PC-3 (cell line): Measurements from ENCODE around the gene MPHOSPH8. TPM values are rescaled to one million over a fixed set of nuclear protein-coding genes. Genes with fewer than 3 reads are reported as not detected.

ENCODE experiments used
- ATAC-seq: fragments of 200-7000 bp; cut with Tn5 transposase; 2 replicates; pipeline ENCODE4 v1.9.1; 2020; ENCODE audit warnings: mild to moderate bottlenecking, moderate library complexity
- BruUV-seq: library from RNA; stranded (reverse); fragments of 400-500 nt; replicated peaks from 2 replicates; lab custom pipeline; 2021; lab: Mats Ljungman, UMichigan
- CTCF ChIA-PET: fragments of 300-600 bp; sonication (Branson Sonifier 250); formaldehyde crosslinking; loops from one replicate; lab custom pipeline; 2022; ENCODE audit warnings: antibody characterized with exemption; lab: Charles Lee
- POLR2A ChIA-PET: fragments of 300-600 bp; sonication (Branson Sonifier 250); formaldehyde crosslinking; loops from one replicate; lab custom pipeline; 2022; ENCODE audit warnings: antibody characterized with exemption; ENCODE audit not compliant: unreplicated experiment; lab: Charles Lee
- DNase-seq: peaks from one replicate; pipeline ENCODE4 v3.0.0-alpha.2; 2015
- H2AFZ ChIP-seq: fragments of 300-600 bp; sonication (generic); 2 replicates; pipeline ENCODE4 v1.6.0; 2016; ENCODE audit warnings: antibody characterized with exemption, low read length
- H3F3A ChIP-seq: fragments of 300-600 bp; sonication (generic); one replicate; pipeline ENCODE4 v1.6.0; 2017; ENCODE audit warnings: antibody characterized with exemption, low read length, control low read depth, mild to moderate bottlenecking; ENCODE audit not compliant: unreplicated experiment
- H3K27ac ChIP-seq: fragments of 300-600 bp; sonication (generic); 2 replicates; pipeline ENCODE4 v1.5.1; 2016; ENCODE audit warnings: mild to moderate bottlenecking, low read length
- H3K27me3 ChIP-seq: fragments of 300-600 bp; sonication (generic); 2 replicates; pipeline ENCODE4 v1.6.1; 2016; ENCODE audit warnings: low read length, mixed read lengths
- H3K36me3 ChIP-seq: fragments of 300-600 bp; sonication (generic); 2 replicates; pipeline ENCODE4 v1.6.1; 2016; ENCODE audit warnings: low read depth, mixed run types, low read length, mixed read lengths
- H3K4me1 ChIP-seq: fragments of 300-600 bp; sonication (generic); 2 replicates; pipeline ENCODE4 v1.5.1; 2016; ENCODE audit warnings: low read length; ENCODE audit not compliant: insufficient read depth
- H3K4me2 ChIP-seq: fragments of 300-600 bp; sonication (generic); 2 replicates; pipeline ENCODE4 v1.6.0; 2016; ENCODE audit warnings: low read length
- H3K4me3 ChIP-seq: fragments of 300-600 bp; sonication (generic); 2 replicates; pipeline ENCODE4 v1.5.1; 2016; ENCODE audit warnings: mild to moderate bottlenecking, low read length, mixed read lengths
- H3K79me2 ChIP-seq: fragments of 300-600 bp; sonication (generic); 2 replicates; pipeline ENCODE4 v1.6.1; 2017; ENCODE audit warnings: low read length, mixed read lengths
- H3K9ac ChIP-seq: fragments of 300-600 bp; sonication (generic); 2 replicates; pipeline ENCODE4 v1.6.0; 2016; ENCODE audit warnings: mild to moderate bottlenecking, low read length
- H3K9me2 ChIP-seq: fragments of 300-600 bp; sonication (generic); replicated peaks from 2 replicates; pipeline ENCODE4 v1.6.1; 2016; ENCODE audit warnings: mixed run types, low read length, mixed read lengths
- H3K9me3 ChIP-seq: fragments of 300-600 bp; sonication (generic); 2 replicates; pipeline ENCODE4 v1.6.1; 2016; ENCODE audit warnings: low read length, mixed read lengths
- H4K20me1 ChIP-seq: fragments of 300-600 bp; sonication (generic); 2 replicates; pipeline ENCODE4 v1.6.1; 2016; ENCODE audit warnings: low read length, mixed read lengths
- EZH2 ChIP-seq: fragments of 300-600 bp; sonication (generic); IDR thresholded peaks from one replicate; pipeline ENCODE4 v1.6.1; 2017; ENCODE audit warnings: antibody characterized with exemption, mild to moderate bottlenecking, low read length; ENCODE audit not compliant: unreplicated experiment
- EZH2phosphoT487 ChIP-seq: fragments of 300-600 bp; sonication (generic); IDR thresholded peaks from 2 replicates; pipeline ENCODE4 v1.6.1; 2018; ENCODE audit warnings: mild to moderate bottlenecking, antibody characterized with exemption, low read length, borderline replicate concordance
- intact Hi-C: fragments of 100-400 bp; cut with micrococcal nuclease; formaldehyde crosslinking; loops from 2 replicates; pipeline ENCODE4 v1.9.0; 2023
- total RNA-seq: library from RNA; depleted of rRNA; stranded (reverse); fragments of >200 nt; gene quantifications from 2 replicates; pipeline ENCODE4 v1.2.3, GENCODE V29; 2014
- TF ChIP-seq, protein P1 (sequence below): fragments of 300-600 bp; sonication (generic); conservative IDR thresholded peaks from 2 replicates; pipeline ENCODE4 v1.5.1; 2017; ENCODE audit warnings: antibody characterized with exemption, low read depth, mild to moderate bottlenecking, low read length

The MPHOSPH8 gene
- total RNA-seq, 1 experiment from 2014 or later, result 13.3 TPM

DNA sequence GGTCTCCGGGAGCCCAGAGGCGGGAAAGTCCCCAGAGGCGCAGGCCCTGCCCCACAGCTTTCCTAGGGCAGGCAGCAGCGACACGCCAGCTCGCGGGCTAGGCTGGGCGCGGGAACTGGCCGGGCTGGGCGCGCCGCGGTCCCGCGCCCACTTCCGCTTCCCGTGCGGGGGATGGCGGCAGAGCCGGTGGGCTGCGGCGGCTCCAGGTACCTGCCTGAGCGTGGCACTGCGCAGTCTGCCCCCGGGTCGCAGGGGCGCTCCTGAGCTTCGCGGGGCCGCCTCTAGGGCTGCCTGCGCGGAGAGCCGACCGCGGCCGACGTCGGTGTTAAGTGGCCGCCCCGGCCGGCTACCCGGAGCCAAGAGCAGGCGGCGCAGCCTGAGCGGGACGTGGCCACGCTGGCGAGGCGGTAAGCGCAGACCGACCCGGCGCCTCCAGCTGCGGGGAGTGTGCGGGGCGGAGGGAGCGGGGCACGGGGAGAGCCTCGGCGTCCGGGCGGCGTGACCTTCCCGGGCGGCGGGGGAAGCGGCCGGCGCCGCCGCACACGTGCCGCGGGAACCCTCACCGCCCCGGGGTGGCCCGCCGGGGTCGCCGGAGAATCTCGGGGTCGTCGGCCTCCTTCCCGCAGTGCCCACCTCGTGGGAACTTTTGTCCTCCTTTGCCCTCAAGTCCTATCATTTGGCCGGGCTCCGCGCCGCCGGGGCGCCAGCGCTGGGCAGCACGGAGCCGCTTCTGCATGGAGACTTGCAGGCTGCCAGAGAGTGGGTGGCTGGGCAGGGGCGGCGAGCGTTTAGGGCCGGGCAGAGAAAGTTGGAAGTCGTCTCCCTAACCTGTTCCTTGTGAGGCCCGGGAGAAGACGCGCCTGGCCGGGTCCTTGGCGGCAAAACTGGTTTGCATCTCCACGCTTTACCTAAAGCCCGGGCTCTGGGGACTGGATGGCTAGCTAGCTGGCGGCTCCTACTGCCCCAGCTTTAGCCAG, 31.4 kb upstream of the MPHOSPH8 start:
- peak; percentile 72 for DNase-seq
- intact Hi-C loops, result no loop called here
- no TSS peak for BruUV-seq
- H3K4me1 ChIP-seq, result peaks cover 47% of the 10 kb centered on the region
- no peaks in the 10 kb centered on the region for H4K20me1 ChIP-seq
- no peaks in the 10 kb centered on the region for H3K9me2 ChIP-seq
- peak overlapping the region; percentile 93 for H2AFZ ChIP-seq
- ATAC-seq, result peak; percentile 72
- peak overlapping the region; percentile 80 for H3K4me3 ChIP-seq
- H3K9me3 ChIP-seq, result no peaks in the 10 kb centered on the region
- TF ChIP-seq, protein P1, sequence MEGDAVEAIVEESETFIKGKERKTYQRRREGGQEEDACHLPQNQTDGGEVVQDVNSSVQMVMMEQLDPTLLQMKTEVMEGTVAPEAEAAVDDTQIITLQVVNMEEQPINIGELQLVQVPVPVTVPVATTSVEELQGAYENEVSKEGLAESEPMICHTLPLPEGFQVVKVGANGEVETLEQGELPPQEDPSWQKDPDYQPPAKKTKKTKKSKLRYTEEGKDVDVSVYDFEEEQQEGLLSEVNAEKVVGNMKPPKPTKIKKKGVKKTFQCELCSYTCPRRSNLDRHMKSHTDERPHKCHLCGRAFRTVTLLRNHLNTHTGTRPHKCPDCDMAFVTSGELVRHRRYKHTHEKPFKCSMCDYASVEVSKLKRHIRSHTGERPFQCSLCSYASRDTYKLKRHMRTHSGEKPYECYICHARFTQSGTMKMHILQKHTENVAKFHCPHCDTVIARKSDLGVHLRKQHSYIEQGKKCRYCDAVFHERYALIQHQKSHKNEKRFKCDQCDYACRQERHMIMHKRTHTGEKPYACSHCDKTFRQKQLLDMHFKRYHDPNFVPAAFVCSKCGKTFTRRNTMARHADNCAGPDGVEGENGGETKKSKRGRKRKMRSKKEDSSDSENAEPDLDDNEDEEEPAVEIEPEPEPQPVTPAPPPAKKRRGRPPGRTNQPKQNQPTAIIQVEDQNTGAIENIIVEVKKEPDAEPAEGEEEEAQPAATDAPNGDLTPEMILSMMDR, result peak; percentile 38; the same call in 1 of the 2 replicates
- TF ChIP-seq EZH2 (no peak), EZH2phosphoT487 (no peak)
- H3K9ac ChIP-seq, result peak overlapping the region; percentile 87
- H3K27ac ChIP-seq, result peak overlapping the region; percentile 56
- ChIA-PET POLR2A (interaction anchor here (0.6 kb wide), 1 partner anchor 308 kb away, joined by 3 read pairs; no protein-coding TSS in a partner anchor), CTCF (no interaction called here)
- H3K36me3 ChIP-seq, result 0 out of 2 replicates have a peak, but pooled peaks cover 2% of the 10 kb centered on the region
- peaks cover 56% of the 10 kb centered on the region for H3K79me2 ChIP-seq
- peak overlapping the region; percentile 92 for H3K4me2 ChIP-seq
- H3F3A ChIP-seq, result no peaks in the 10 kb centered on the region
- H3K27me3 ChIP-seq, result no peaks in the 10 kb centered on the region

DNA sequence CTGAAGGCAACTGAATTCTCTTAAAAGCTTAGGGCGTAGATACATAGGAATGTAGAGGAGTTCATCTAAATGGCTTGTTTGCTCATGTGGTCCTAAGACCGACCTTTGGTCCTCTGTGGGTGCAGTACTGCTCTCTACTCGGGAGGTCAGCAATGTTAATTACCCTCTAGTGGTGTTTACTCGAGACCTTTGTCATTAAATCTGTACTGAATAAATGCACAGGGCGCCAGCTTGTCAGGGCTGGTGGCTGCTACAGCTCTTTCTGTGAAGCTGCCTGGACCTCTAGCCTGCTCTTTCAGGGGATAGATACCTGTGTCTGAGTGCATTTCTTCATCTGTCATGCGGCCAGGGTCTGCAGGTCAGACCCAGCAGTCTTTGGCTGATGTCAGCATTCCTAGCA, 29.2 kb upstream of the MPHOSPH8 start:
- TF ChIP-seq EZH2 (no peak), EZH2phosphoT487 (no peak)
- Histone ChIP-seq H3K9me2 (no peaks in the 10 kb centered on the region), H3F3A (no peaks in the 10 kb centered on the region), H3K27me3 (no peaks in the 10 kb centered on the region), H2AFZ (no peak overlapping the region), H3K36me3 (peaks cover 8% of the 10 kb centered on the region; the same call in 1 of the 2 replicates), H3K27ac (0 out of 2 replicates have a peak overlapping the region, but pooled peaks have one; percentile 39), H3K9ac (no peak overlapping the region), H3K79me2 (peaks cover 79% of the 10 kb centered on the region), H3K4me2 (peak overlapping the region; percentile 16; the same call in 1 of the 2 replicates), H3K4me3 (no peak overlapping the region), H4K20me1 (no peaks in the 10 kb centered on the region), H3K4me1 (peaks cover 35% of the 10 kb centered on the region), H3K9me3 (no peaks in the 10 kb centered on the region)
- ChIA-PET CTCF (no interaction called here), POLR2A (no interaction called here)
- no TSS peak for BruUV-seq
- ATAC-seq (no peak), DNase-seq (peak; percentile 19)
- intact Hi-C loops, result no loop called here

DNA sequence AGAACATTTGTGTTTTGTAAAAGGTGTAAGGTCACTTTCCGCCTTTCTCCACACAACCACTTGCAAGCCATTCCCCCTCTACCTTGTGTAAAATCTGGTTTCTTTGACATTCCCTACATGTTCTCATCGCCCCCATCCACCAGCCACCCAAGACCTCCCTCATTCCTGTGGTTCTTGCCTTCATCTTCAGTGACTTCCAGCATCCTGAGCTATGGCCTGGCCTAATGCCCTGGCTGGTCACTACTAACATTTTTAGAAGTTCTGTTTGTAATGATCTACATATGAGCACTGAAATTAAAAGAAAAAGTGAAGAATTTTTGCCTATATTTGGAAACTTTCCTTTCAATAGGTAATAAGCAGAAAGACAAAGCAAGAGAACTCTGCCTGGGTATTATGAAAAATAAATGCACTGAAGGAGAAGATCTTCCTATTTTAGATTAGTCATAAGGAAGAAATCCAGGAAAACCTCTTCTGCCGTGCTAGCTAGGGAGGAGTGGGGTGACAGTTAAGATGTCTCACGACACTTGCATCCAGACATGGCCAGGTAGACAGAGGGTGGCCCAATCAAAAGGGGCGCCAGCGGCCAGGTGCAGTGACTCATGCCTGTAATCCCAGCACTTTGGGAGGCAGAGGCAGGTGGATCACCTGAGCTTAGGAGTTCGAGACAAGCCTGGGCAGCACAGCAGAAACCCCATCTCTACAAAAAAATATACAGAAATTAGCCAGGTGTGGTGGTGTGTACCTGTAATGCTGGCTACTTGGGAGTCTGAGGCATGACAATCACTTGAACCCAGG, 28.1 kb upstream of the MPHOSPH8 start:
- H3F3A ChIP-seq, result no peaks in the 10 kb centered on the region
- H4K20me1 ChIP-seq, result no peaks in the 10 kb centered on the region
- H3K9ac ChIP-seq, result no peak overlapping the region
- H3K4me1 ChIP-seq, result peaks cover 35% of the 10 kb centered on the region
- ChIA-PET POLR2A (no interaction called here), CTCF (no interaction called here)
- H2AFZ ChIP-seq, result no peak overlapping the region
- H3K9me3 ChIP-seq, result no peaks in the 10 kb centered on the region
- no peaks in the 10 kb centered on the region for H3K9me2 ChIP-seq
- ATAC-seq, result peak; percentile 3; the same call in 1 of the 2 replicates
- no TSS peak for BruUV-seq
- H3K79me2 ChIP-seq, result peaks cover 89% of the 10 kb centered on the region
- no peaks in the 10 kb centered on the region for H3K27me3 ChIP-seq
- TF ChIP-seq, protein P1, result no peak
- TF ChIP-seq EZH2 (no peak), EZH2phosphoT487 (no peak)
- DNase-seq, result peak; percentile 91
- H3K4me3 ChIP-seq, result no peak overlapping the region
- peak overlapping the region; percentile 70 for H3K27ac ChIP-seq
- peak overlapping the region; percentile 49 for H3K4me2 ChIP-seq
- intact Hi-C loops, result no loop called here
- peaks cover 10% of the 10 kb centered on the region; the same call in 1 of the 2 replicates for H3K36me3 ChIP-seq
